C4-2B (cell line): ENCODE results near the gene DBH.

Source experiments
- H3K27ac ChIP-seq: fragments of 450-650 bp; 2 replicates; pipeline ENCODE4 v1.5.1; 2017
- ZFX ChIP-seq: fragments of 450-650 bp; IDR thresholded peaks from 2 replicates; pipeline ENCODE4 v1.6.1; 2017
- TF ChIP-seq, protein P1 (sequence below): fragments of 450-650 bp; conservative IDR thresholded peaks from 2 replicates; pipeline ENCODE4 v1.5.1; 2017; ENCODE audit warnings: mild to moderate bottlenecking

Gene DBH

GRCh38 chr9:133643978-133644760, 8.0 kb downstream of the DBH start:
- no peak overlapping the region for H3K27ac ChIP-seq
- TF ChIP-seq, protein P1, sequence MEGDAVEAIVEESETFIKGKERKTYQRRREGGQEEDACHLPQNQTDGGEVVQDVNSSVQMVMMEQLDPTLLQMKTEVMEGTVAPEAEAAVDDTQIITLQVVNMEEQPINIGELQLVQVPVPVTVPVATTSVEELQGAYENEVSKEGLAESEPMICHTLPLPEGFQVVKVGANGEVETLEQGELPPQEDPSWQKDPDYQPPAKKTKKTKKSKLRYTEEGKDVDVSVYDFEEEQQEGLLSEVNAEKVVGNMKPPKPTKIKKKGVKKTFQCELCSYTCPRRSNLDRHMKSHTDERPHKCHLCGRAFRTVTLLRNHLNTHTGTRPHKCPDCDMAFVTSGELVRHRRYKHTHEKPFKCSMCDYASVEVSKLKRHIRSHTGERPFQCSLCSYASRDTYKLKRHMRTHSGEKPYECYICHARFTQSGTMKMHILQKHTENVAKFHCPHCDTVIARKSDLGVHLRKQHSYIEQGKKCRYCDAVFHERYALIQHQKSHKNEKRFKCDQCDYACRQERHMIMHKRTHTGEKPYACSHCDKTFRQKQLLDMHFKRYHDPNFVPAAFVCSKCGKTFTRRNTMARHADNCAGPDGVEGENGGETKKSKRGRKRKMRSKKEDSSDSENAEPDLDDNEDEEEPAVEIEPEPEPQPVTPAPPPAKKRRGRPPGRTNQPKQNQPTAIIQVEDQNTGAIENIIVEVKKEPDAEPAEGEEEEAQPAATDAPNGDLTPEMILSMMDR = no peak
- TF ChIP-seq ZFX = no peak

DNA sequence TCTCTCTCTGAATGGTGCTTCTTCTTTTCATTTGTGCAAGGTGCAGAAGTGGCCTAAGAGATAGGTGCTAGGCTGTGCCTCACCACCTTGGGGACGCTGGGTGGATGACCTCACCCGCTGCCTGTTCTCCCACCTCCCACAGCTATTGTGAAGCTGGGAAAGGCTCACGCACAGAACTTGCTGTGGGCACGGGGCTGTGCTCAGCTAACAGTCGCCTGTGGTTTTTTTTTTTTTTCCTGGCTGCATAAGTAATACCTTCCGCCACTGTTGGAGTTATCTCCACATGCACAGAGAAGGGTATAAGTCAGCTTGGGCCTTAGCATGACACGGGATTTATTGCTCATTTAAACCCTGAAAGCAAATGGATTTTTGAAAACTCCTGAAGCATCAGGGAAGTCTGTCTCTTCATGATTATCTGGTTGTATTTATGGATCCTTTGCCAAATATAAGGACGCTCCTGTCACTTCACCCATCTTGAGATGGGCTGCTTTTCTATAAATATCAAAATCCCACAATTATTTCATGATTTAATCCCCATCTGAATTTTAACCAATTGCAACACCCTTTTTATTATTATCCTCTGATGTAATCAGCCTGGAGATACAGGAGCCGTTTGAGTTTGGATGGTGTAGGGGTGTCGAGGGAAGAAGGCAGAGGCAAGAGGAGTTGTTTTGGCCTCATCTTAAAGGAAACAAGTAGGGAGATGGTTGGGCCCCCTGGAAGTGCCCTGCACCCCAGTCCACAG, 9.0 kb downstream of the DBH start:
- no peak for TF ChIP-seq ZFX
- TF ChIP-seq, protein P1 = no peak
- no peak overlapping the region for H3K27ac ChIP-seq

GRCh38 chr9:133647148-133647547, 11.0 kb downstream of the DBH start:
- no peak overlapping the region for H3K27ac ChIP-seq
- TF ChIP-seq, protein P1 = no peak
- TF ChIP-seq ZFX = no peak

DNA sequence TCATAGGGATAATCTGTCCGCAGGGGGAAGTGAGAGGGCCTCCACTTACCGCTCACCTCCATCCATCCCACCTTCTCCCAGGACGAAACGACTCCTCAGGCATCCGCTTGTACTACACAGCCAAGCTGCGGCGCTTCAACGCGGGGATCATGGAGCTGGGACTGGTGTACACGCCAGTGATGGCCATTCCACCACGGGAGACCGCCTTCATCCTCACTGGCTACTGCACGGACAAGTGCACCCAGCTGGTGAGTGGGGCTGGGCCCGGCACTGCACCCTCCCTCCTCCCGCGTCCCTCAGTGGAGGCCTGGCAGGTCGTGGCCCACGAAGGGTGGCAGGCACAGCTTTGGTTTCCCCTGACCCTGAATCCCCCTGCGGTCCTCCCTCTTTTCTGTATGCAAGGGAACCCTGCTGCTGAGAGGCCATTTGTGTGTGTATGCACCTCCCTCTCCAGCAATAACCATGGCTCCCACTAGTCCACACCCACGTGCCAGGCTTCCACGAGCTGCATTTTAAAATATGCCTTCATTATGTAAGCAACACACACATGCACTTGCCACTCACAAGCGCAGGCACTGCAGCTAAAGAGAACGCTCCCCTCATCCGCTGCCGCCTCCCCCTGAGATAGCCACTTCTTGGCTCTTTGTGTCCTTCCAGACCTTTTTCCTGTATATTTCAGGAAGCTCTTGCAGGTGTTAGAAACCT, 11.8 kb downstream of the DBH start:
- H3K27ac ChIP-seq = no peak overlapping the region
- TF ChIP-seq, protein P1 = no peak
- no peak for TF ChIP-seq ZFX

GRCh38 chr9:133649194-133649593, 13.0 kb downstream of the DBH start:
- TF ChIP-seq, protein P1 = no peak

GRCh38 chr9:133650026-133650425, 13.9 kb downstream of the DBH start:
- no peak overlapping the region for H3K27ac ChIP-seq
- TF ChIP-seq, protein P1 = no peak
- no peak for TF ChIP-seq ZFX

More at GRCh38 chr9:133649194-133649593, 13.0 kb downstream of the DBH start:
- H3K27ac ChIP-seq = no peak overlapping the region

GRCh38 chr9:133653638-133654037, 17.5 kb downstream of the DBH start:
- H3K27ac ChIP-seq = no peak overlapping the region
- TF ChIP-seq, protein P1 = no peak
- no peak for TF ChIP-seq ZFX
